Activated B cell treated with CpG ODN at 0.5 μM for 24 hours (primary cell): Measurements from ENCODE around the gene ANKHD1. TPM values are rescaled to one million over a fixed set of nuclear protein-coding genes. Genes with fewer than 3 reads are reported as not detected.

Experiments
- ATAC-seq: fragments of 200-7000 bp; cut with Tn5 transposase; one replicate; pipeline ENCODE4 v1.10.0; 2021; ENCODE audit warnings: low read depth, mild to moderate bottlenecking, moderate library complexity
- CTCF ChIA-PET: fragments of 350-600 bp; sonication (Branson Sonifier 250); formaldehyde crosslinking; loops from one replicate; lab custom pipeline; 2021; ENCODE audit warnings: antibody characterized with exemption; lab: Charles Lee
- POLR2A ChIA-PET: fragments of 350-600 bp; sonication (Branson Sonifier 250); formaldehyde crosslinking; loops from one replicate; lab custom pipeline; 2021; ENCODE audit warnings: antibody characterized with exemption; lab: Charles Lee
- DNase-seq: peaks from one replicate; pipeline ENCODE4 v3.0.0; 2022
- H3K27ac Mint-ChIP-seq: one replicate; pipeline ENCODE4 v1.8.0; 2020; ENCODE audit warnings: mixed read lengths
- H3K27me3 Mint-ChIP-seq: one replicate; pipeline ENCODE4 v1.8.0; 2021; ENCODE audit warnings: mixed read lengths
- H3K36me3 Mint-ChIP-seq: one replicate; pipeline ENCODE4 v1.8.0; 2021; ENCODE audit warnings: low read depth, mixed read lengths
- H3K4me1 Mint-ChIP-seq: one replicate; pipeline ENCODE4 v1.8.0; 2021; ENCODE audit warnings: mixed read lengths
- H3K4me3 Mint-ChIP-seq: one replicate; pipeline ENCODE4 v1.8.0; 2020; ENCODE audit warnings: mild to moderate bottlenecking, mixed read lengths
- H3K9me3 Mint-ChIP-seq: one replicate; pipeline ENCODE4 v1.8.0; 2020; ENCODE audit warnings: mixed read lengths
- intact Hi-C: fragments of 100-400 bp; cut with micrococcal nuclease; formaldehyde crosslinking; loops from one replicate; pipeline ENCODE4 v1.15.1; 2024
- total RNA-seq: library from RNA; stranded (reverse); gene quantifications from 2 replicates; pipeline ENCODE4 v1.2.3, GENCODE V29; 2022
- TF ChIP-seq, protein P1 (sequence below): fragments of 200-600 bp; IDR thresholded peaks from one replicate; pipeline ENCODE4 v1.8.0; 2022; ENCODE audit warnings: antibody characterized with exemption, mild to moderate bottlenecking

The ANKHD1 gene
- total RNA-seq, 1 donor from 2014 or later = 187 TPM

DNA sequence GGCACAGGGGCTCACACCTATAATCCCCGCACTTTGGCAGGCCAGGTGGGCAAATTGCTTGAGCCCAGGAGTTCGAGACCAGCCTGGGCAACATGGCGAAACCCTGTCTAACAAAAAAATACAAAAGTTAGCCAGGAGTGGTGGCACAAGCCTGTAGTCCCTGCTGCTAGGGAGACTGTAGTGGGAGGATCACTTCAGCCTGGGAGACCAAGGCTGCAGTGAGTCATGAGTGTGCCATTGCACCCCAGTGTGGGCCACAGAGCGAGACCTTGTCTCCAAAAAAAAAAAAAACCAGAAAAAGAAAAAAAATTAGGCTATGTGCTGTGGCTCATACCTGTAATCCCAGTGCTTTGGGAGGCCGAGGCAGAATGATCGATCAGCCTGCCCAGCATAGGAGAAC is 87.3 kb downstream of the ANKHD1 start:
- Mint-ChIP-seq H3K27ac (no peak overlapping the region), H3K4me3 (no peak overlapping the region), H3K4me1 (no peaks in the 10 kb centered on the region), H3K36me3 (peaks cover 71% of the 10 kb centered on the region), H3K27me3 (no peaks in the 10 kb centered on the region), H3K9me3 (no peaks in the 10 kb centered on the region)
- intact Hi-C loops = no loop called here
- TF ChIP-seq, protein P1, sequence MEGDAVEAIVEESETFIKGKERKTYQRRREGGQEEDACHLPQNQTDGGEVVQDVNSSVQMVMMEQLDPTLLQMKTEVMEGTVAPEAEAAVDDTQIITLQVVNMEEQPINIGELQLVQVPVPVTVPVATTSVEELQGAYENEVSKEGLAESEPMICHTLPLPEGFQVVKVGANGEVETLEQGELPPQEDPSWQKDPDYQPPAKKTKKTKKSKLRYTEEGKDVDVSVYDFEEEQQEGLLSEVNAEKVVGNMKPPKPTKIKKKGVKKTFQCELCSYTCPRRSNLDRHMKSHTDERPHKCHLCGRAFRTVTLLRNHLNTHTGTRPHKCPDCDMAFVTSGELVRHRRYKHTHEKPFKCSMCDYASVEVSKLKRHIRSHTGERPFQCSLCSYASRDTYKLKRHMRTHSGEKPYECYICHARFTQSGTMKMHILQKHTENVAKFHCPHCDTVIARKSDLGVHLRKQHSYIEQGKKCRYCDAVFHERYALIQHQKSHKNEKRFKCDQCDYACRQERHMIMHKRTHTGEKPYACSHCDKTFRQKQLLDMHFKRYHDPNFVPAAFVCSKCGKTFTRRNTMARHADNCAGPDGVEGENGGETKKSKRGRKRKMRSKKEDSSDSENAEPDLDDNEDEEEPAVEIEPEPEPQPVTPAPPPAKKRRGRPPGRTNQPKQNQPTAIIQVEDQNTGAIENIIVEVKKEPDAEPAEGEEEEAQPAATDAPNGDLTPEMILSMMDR = no peak
- POLR2A ChIA-PET = interaction anchor here (0.7 kb wide), 1 partner anchor 8 kb away, joined by 3 read pairs; no protein-coding TSS in a partner anchor
- ATAC-seq = no peak
- CTCF ChIA-PET = no interaction called here
- DNase-seq = no peak

DNA sequence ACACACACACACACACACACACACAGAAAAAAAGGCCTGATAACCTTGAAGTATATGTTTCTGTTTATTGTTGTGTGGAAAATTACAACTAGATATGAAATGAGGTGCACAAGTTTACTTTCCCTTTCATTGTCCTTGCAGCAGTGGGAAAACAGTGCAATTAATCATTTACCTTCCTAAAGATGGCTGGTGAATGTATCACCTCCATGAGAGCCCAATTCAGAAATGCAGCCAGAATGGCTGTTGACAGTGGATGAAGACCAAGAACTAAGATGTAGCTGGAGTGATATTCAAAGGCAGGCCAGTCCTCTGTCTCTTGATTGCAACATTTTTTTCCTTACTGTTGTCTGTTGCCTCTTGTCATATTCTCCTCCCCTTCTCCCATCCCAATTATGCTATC is 96.3 kb downstream of the ANKHD1 start:
- CTCF ChIA-PET = no interaction called here
- H3K27me3 Mint-ChIP-seq = no peaks in the 10 kb centered on the region
- H3K36me3 Mint-ChIP-seq = peaks cover 49% of the 10 kb centered on the region
- no peak overlapping the region for H3K4me3 Mint-ChIP-seq
- DNase-seq (no peak), ATAC-seq (no peak)
- no peaks in the 10 kb centered on the region for H3K4me1 Mint-ChIP-seq
- no peak overlapping the region for H3K27ac Mint-ChIP-seq
- TF ChIP-seq, protein P1 = no peak
- POLR2A ChIA-PET = no interaction called here
- H3K9me3 Mint-ChIP-seq = no peaks in the 10 kb centered on the region
- intact Hi-C loops = no loop called here

DNA sequence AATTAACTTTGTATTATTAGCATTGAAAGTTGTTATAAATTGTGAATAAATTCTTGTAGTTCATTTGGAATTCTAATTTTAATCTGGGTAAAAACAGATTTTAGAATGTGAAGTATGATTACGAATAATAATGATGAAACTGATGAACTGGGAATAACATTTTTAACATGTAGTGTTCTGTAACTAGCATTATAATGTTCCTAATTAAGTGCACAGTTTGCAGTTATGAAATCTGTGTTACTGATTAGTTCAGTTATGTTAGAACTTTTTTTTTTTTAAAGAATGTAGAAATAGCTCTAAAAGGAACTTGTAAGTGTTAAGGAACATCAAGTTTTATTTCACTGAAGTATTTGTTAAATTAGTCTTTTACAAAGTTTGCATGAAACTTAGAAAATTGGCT is 97.0 kb downstream of the ANKHD1 start:
- Mint-ChIP-seq H3K4me3 (no peak overlapping the region), H3K27ac (no peak overlapping the region), H3K9me3 (no peaks in the 10 kb centered on the region), H3K4me1 (no peaks in the 10 kb centered on the region), H3K27me3 (no peaks in the 10 kb centered on the region), H3K36me3 (peaks cover 43% of the 10 kb centered on the region)
- TF ChIP-seq, protein P1 = no peak
- POLR2A ChIA-PET = no interaction called here
- DNase-seq (no peak), ATAC-seq (no peak)
- intact Hi-C loops = no loop called here
- CTCF ChIA-PET = no interaction called here

DNA sequence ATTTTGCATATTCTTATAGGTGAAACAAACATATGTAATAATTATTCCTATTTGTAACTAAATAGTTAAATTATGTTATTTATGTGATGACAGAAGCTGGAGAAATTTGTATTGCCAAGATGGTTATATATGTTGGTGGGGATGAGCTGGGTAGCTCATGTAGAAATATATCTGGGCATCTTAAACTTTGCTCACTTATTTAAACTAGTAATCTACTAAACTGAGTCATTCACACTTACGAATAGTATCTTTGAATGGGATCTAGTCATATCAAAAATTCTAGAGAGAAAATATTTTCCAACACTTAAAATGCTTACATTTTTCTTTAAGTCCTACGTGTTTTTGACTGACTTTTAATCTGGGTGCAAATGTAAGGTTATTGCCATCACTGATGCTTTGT is 101.2 kb downstream of the ANKHD1 start:
- no peaks in the 10 kb centered on the region for H3K4me1 Mint-ChIP-seq
- H3K9me3 Mint-ChIP-seq = no peaks in the 10 kb centered on the region
- intact Hi-C loops = no loop called here
- DNase-seq (no peak), ATAC-seq (no peak)
- H3K27ac Mint-ChIP-seq = no peak overlapping the region
- TF ChIP-seq, protein P1 = no peak
- H3K36me3 Mint-ChIP-seq = peaks cover 43% of the 10 kb centered on the region
- CTCF ChIA-PET = no interaction called here
- POLR2A ChIA-PET = no interaction called here
- no peaks in the 10 kb centered on the region for H3K27me3 Mint-ChIP-seq
- H3K4me3 Mint-ChIP-seq = no peak overlapping the region

DNA sequence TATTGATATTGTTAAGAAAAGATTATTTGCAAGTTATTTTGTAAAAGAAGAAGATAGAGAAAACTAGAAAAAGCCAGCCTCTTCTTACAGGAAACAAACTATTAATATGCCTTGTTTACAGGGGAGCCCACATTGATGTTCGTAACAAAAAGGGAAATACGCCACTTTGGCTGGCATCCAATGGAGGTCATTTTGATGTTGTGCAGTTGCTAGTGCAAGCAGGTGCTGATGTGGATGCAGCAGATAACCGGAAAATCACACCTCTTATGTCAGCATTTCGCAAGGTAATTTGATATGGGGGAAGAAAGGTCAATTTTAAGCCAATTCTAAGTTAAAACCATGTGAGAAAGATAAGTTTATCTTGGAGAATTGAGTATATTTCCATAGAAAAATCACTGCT is 108.3 kb downstream of the ANKHD1 start:
- Mint-ChIP-seq H3K4me3 (no peak overlapping the region), H3K27me3 (no peaks in the 10 kb centered on the region), H3K4me1 (no peaks in the 10 kb centered on the region), H3K27ac (no peak overlapping the region), H3K9me3 (no peaks in the 10 kb centered on the region), H3K36me3 (peaks cover 82% of the 10 kb centered on the region)
- TF ChIP-seq, protein P1 = no peak
- CTCF ChIA-PET = no interaction called here
- POLR2A ChIA-PET = no interaction called here
- DNase-seq (no peak), ATAC-seq (no peak)
- intact Hi-C loops = no loop called here
